Stomach (tissue), 9 donors: ENCODE results near the gene MYB. TPM values are rescaled to one million over a fixed set of nuclear protein-coding genes. Genes with fewer than 3 reads are reported as not detected.
"Not testable (repeated sequence)": the region's sequence is repeated elsewhere in the genome, so short reads cannot be mapped to it uniquely, and the experiment has no call there.

Experiments
- DNase-seq, 2 donors: peaks; one replicate each; pipeline versions ENCODE4 v3.0.0 to v3.0.0-alpha.2; 2013 to 2019
- H3K27ac ChIP-seq, 5 donors: fragments of 200-600 bp in 4 of 5; sonication (generic) in 4 of 5; one replicate each; pipeline ENCODE4 v1.5.1; 2013 to 2019; ENCODE audit warnings: mild to moderate bottlenecking in 1 of 5, moderate library complexity in 1 of 5
- H3K27me3 ChIP-seq, 3 donors: fragments of 200-600 bp; sonication (generic); one replicate each; pipeline ENCODE4 v1.5.1; 2017 to 2019; ENCODE audit warnings: mixed run types in 1 of 3
- H3K36me3 ChIP-seq, 4 donors: fragments of 200-600 bp; sonication (generic); 1 replicate in 3 of 4; 2 replicates in 1 of 4; pipeline ENCODE4 v1.5.1; 2016 to 2019
- H3K4me1 ChIP-seq, 4 donors: fragments of 200-600 bp; sonication (generic); one replicate each; pipeline ENCODE4 v1.5.1; 2016 to 2019
- H3K4me3 ChIP-seq, 4 donors: fragments of 200-600 bp; sonication (generic) in 3 of 4; one replicate each; pipeline ENCODE4 v1.5.1; 2016 to 2019; ENCODE audit warnings: mild to moderate bottlenecking in 1 of 4
- H3K9me3 ChIP-seq, 4 donors: fragments of 200-600 bp; sonication (generic); one replicate each; pipeline ENCODE4 v1.5.1; 2016 to 2019
- EP300 ChIP-seq: sonication (generic); formaldehyde crosslinking; IDR thresholded peaks from one replicate; pipeline ENCODE4 v1.6.1; 2017; ENCODE audit warnings: antibody characterized with exemption
- POLR2A ChIP-seq, 4 donors: fragments of 450-650 bp; IDR thresholded peaks; one replicate each; pipeline ENCODE4 v1.6.1; 2016; ENCODE audit warnings: antibody characterized with exemption in 4 of 4, control low read depth in 2 of 4, mild to moderate bottlenecking in 1 of 4, moderate library complexity in 1 of 4
- POLR2AphosphoS5 ChIP-seq, 3 donors: sonication (generic); formaldehyde crosslinking; IDR thresholded peaks; one replicate each; pipeline ENCODE4 v1.6.1; 2016; ENCODE audit warnings: antibody characterized with exemption in 3 of 3
- WGBS, 5 donors: extraction: QIAGEN DNeasy Blood & Tissue Kit in 3 of 5; methylation state at CpG; one replicate each; pipeline versions ENCODE4 v1.1.5 to v1.1.7; 2013 to 2018; 5-methylcytosine and 5-hydroxymethylcytosine counted together
- intact Hi-C: fragments of 100-400 bp; cut with DNase I; formaldehyde crosslinking; loops from one replicate; pipeline ENCODE4 v1.15.1; 2023; ENCODE audit warnings: low total_unique reads
- polyA plus RNA-seq, 3 donors: library from polyadenylated mRNA; stranded (reverse); fragments of 200-250 nt; gene quantifications; one replicate each; pipeline ENCODE4 v1.2.3, GENCODE V29; 2013
- total RNA-seq, 5 donors: library from RNA; depleted of rRNA; stranded (reverse); fragments of >200 nt; gene quantifications; one replicate each; pipeline versions ENCODE4 v1.1.0 to v1.2.3, GENCODE V29; 2014 to 2016
- TF ChIP-seq, protein P1 (sequence below), 7 experiments: fragments of 450-650 bp in 4 of 7; fragments of 200-600 bp in 3 of 7; sonication (generic) in 3 of 7; IDR thresholded peaks; one replicate each; pipeline ENCODE4 v1.5.1; 2016 to 2019; ENCODE audit warnings: antibody characterized with exemption in 7 of 7, control low read depth in 2 of 7, mild to moderate bottlenecking in 1 of 7
- donor health status: healthy with polysubstance abuse.
- donor health status: Bipolar disorder and iron deficiency.
- donor health status: healthy.

The MYB gene
- total and polyA plus RNA-seq, 8 donors, result 0.56 to 118 (median 2.9) TPM; not detected in 2

DNA sequence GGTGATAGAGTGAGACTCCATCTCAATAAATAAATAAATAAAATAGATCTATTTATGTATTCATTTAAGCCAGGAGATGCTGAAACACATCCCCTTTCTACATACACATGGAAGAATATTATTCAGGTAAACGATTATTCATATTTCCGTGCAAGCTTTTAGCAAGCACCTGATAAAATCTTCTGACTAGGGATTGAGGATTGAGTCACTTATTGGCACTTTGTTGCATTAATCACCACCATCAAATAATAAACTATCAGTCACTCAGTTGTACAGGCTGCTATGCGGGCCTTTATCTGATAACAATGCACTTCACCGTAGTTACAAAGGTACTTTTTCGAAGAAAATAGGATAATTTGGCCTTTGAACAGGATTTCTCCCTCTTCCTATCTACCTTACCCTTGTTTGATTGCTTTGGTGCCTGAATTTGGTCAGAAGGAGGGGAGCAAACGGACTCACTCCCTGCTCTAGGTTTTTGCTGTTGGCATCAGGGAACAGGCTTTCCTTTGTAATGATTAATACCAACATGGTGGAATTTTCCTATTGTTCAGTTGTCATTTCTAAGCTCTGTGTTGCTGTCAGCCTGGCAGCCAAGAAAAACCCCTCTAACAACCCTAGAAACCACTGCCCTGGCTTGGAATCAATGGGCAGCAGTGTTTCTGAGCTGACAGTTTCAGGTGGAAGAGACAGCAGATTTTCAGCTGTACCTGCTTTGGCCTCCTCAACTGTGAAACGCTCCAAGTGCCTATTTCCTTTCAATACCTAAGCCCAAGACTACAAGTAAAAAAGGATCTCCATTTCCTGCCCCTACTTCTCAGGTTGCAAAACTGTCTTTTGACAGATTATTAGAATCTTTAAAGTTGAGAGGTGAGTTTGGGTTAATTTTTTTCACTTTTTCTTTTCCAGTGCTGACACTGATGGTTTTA, 63.0 kb downstream of the MYB start:
- peak overlapping the region in 2 of 5 donors; percentile 12 to 34 for H3K27ac ChIP-seq
- 38 to 63% (median 52%) methylated on average over 7 of the region's 7 CpGs for WGBS, 5 donors
- no peaks in the 10 kb centered on the region for H3K9me3 ChIP-seq
- H3K4me3 ChIP-seq, result no peak overlapping the region
- H3K27me3 ChIP-seq, result no peaks in the 10 kb centered on the region
- no peak for DNase-seq
- intact Hi-C loops, result no loop called here
- peaks cover 0 to 3% (median 0%) of the 10 kb centered on the region in 4 donors for H3K4me1 ChIP-seq
- TF ChIP-seq EP300 (no peak), POLR2A (IDR thresholded peaks at IDR 0.05) (no peak), POLR2AphosphoS5 (IDR thresholded peaks at IDR 0.05) (no peak)
- TF ChIP-seq, protein P1, sequence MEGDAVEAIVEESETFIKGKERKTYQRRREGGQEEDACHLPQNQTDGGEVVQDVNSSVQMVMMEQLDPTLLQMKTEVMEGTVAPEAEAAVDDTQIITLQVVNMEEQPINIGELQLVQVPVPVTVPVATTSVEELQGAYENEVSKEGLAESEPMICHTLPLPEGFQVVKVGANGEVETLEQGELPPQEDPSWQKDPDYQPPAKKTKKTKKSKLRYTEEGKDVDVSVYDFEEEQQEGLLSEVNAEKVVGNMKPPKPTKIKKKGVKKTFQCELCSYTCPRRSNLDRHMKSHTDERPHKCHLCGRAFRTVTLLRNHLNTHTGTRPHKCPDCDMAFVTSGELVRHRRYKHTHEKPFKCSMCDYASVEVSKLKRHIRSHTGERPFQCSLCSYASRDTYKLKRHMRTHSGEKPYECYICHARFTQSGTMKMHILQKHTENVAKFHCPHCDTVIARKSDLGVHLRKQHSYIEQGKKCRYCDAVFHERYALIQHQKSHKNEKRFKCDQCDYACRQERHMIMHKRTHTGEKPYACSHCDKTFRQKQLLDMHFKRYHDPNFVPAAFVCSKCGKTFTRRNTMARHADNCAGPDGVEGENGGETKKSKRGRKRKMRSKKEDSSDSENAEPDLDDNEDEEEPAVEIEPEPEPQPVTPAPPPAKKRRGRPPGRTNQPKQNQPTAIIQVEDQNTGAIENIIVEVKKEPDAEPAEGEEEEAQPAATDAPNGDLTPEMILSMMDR (IDR thresholded peaks at IDR 0.05), result no peak
- no peaks in the 10 kb centered on the region for H3K36me3 ChIP-seq

DNA sequence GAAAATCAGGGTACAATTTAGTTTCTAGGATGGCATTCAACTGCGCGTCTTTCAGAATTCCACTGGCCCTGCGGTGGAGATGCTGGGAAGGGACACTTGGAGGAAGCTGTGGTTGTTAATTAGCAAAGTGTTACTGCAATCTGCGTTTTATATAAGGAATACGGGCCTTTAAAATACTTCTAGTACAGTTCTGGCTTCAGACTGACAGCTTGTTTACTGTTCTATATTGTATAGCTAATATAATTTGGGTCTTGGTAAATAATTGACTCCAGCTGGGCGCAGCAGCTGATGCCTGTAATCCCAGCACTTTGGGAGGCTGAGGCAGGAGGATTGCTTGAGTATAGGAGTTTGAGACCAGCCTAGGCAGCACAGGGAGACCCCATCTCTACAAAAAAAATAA, 63.7 kb downstream of the MYB start:
- peaks cover 0 to 3% (median 0%) of the 10 kb centered on the region in 4 donors for H3K4me1 ChIP-seq
- no peaks in the 10 kb centered on the region for H3K27me3 ChIP-seq
- TF ChIP-seq POLR2A (IDR thresholded peaks at IDR 0.05), result no peak
- no peak for TF ChIP-seq EP300
- no peak for TF ChIP-seq POLR2AphosphoS5 (IDR thresholded peaks at IDR 0.05)
- TF ChIP-seq, protein P1 (IDR thresholded peaks at IDR 0.05), result no peak
- intact Hi-C loops, result no loop called here
- no peaks in the 10 kb centered on the region for H3K9me3 ChIP-seq
- no peaks in the 10 kb centered on the region for H3K36me3 ChIP-seq
- H3K27ac ChIP-seq, result peak overlapping the region in 1 of 5 donors; percentile 34
- no peak for DNase-seq
- 79 to 86% (median 85%) methylated on average over 6 of the region's 6 CpGs for WGBS, 5 donors
- H3K4me3 ChIP-seq, result no peak overlapping the region

DNA sequence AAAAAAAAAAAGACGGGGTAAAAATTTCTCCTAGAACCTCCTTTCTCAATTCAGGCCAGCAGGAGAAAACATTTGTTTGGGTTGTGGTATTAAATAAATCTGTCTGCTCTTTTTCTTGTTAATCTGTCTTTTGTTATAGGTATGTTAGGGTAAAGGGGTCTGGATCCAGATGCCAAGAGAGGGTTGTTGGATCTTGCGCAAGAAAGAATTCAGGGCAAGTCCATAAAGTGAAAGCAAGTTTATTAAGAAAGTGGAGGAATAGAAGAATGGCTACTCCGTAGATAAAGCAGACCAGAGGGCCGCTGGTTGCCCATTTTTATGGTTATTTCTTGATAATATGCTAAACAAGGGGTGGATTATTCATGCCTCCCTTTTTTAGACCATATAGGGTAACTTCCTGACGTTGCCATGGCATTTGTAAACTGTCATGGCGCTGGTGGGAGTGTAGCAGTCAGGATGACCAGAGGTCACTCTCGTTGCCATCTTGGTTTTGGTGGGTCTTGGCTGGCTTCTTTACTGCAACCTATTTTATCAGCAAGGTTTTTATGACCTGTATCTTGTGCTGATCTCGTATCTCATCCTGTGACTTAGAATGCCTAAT, 65.4 kb downstream of the MYB start:
- H3K27me3 ChIP-seq, H3K4me3 ChIP-seq, H3K36me3 ChIP-seq, intact Hi-C loops, DNase-seq, H3K27ac ChIP-seq, H3K9me3 ChIP-seq: not testable (repeated sequence)
- H3K4me1 ChIP-seq, result peaks cover 0 to 11% (median 8%) of the 10 kb centered on the region in 4 donors
- 86 to 93% (median 91%) methylated on average over 8 of the region's 8 CpGs for WGBS, 5 donors

DNA sequence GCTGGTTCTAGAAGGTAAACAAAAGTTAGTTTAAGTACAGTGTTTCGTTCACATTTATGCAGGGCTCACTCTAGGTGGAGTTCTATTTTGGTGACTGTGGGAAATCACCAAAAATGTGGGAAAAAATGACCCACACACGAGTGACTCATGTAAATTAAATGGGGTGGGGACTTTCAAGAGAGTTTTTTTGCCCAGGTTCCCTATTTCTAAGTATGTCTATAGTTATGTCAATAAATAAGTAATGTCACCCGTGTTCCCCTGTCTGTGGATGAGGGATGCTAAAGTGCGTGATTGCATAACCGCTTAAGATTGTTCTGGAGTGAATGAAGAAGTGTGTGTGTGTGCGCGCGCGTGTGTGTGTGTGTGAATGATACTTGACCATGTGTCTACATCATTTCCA, 69.1 kb downstream of the MYB start:
- Histone ChIP-seq H3K27me3 (no peaks in the 10 kb centered on the region), H3K9me3 (no peaks in the 10 kb centered on the region), H3K36me3 (no peaks in the 10 kb centered on the region), H3K4me1 (peaks cover 5 to 18% (median 14%) of the 10 kb centered on the region in 4 donors), H3K4me3 (no peak overlapping the region), H3K27ac (no peak overlapping the region)
- no peak for DNase-seq
- intact Hi-C loops, result no loop called here
- WGBS, 5 donors, result 83 to 91% (median 90%) methylated on average over 9 of the region's 9 CpGs
- TF ChIP-seq POLR2AphosphoS5 (IDR thresholded peaks at IDR 0.05) (no peak), POLR2A (IDR thresholded peaks at IDR 0.05) (no peak), EP300 (no peak)
- TF ChIP-seq, protein P1 (IDR thresholded peaks at IDR 0.05), result no peak
